GM23338 (cell line): Measurements from ENCODE around the gene HAUS8. TPM values are rescaled to one million over a fixed set of nuclear protein-coding genes. Genes with fewer than 3 reads are reported as not detected.

Source experiments
- ATAC-seq: fragments of 200-7000 bp; cut with Tn5 transposase; 3 replicates; pipeline ENCODE4 v1.9.1; 2020
- DNase-seq: peaks from one replicate; pipeline ENCODE4 v3.0.0-alpha.2; 2015; ENCODE audit warnings: low spot score
- H2AFZ ChIP-seq: fragments of 200-600 bp; sonication (generic); 2 replicates; pipeline ENCODE4 v1.8.0; 2016; ENCODE audit warnings: antibody characterized with exemption, mild to moderate bottlenecking, moderate library complexity
- H3F3A ChIP-seq: fragments of 200-600 bp; sonication (generic); replicated peaks from 2 replicates; pipeline ENCODE4 v1.8.0; 2017; ENCODE audit warnings: antibody characterized with exemption, mixed run types, low read depth
- H3K27ac ChIP-seq: fragments of 200-600 bp; sonication (generic); 2 replicates; pipeline ENCODE4 v1.6.1; 2016; ENCODE audit warnings: low read depth
- H3K27me3 ChIP-seq: fragments of 200-600 bp; sonication (generic); 2 replicates; pipeline ENCODE4 v1.8.0; 2016; ENCODE audit warnings: mild to moderate bottlenecking, mixed run types, moderate library complexity; ENCODE audit not compliant: insufficient read depth
- H3K36me3 ChIP-seq: fragments of 200-600 bp; sonication (generic); 2 replicates; pipeline ENCODE4 v1.8.0; 2016; ENCODE audit warnings: mild to moderate bottlenecking; ENCODE audit not compliant: insufficient read depth
- H3K4me1 ChIP-seq: fragments of 200-600 bp; sonication (generic); 2 replicates; pipeline ENCODE4 v1.8.0; 2016; ENCODE audit warnings: mild to moderate bottlenecking, moderate library complexity; ENCODE audit not compliant: insufficient read depth
- H3K4me2 ChIP-seq: fragments of 200-600 bp; sonication (generic); 2 replicates; pipeline ENCODE4 v1.7.1; 2017; ENCODE audit warnings: mixed run types
- H3K4me3 ChIP-seq: fragments of 200-600 bp; sonication (generic); 2 replicates; pipeline ENCODE4 v1.6.1; 2016; ENCODE audit warnings: mixed run types
- H3K79me2 ChIP-seq: fragments of 200-600 bp; sonication (generic); replicated peaks from 2 replicates; pipeline ENCODE4 v1.8.0; 2017; ENCODE audit warnings: mild to moderate bottlenecking; ENCODE audit not compliant: insufficient read depth
- H3K9me2 ChIP-seq: fragments of 200-600 bp; sonication (generic); 2 replicates; pipeline ENCODE4 v1.8.0; 2017; ENCODE audit not compliant: insufficient read depth
- H4K20me1 ChIP-seq: fragments of 200-600 bp; sonication (generic); replicated peaks from 2 replicates; pipeline ENCODE4 v1.8.0; 2017; ENCODE audit warnings: mild to moderate bottlenecking; ENCODE audit not compliant: insufficient read depth
- H3K27ac Mint-ChIP-seq: 2 replicates; pipeline ENCODE4 v1.8.0; 2020; ENCODE audit warnings: inconsistent platforms, mild to moderate bottlenecking, moderate library complexity, mixed read lengths
- H3K27me3 Mint-ChIP-seq: 3 replicates; pipeline ENCODE4 v1.8.0; 2022; ENCODE audit warnings: low read depth, mild to moderate bottlenecking, moderate library complexity, mixed read lengths, inconsistent platforms; ENCODE audit not compliant: insufficient read depth, poor library complexity
- H3K36me3 Mint-ChIP-seq: 3 replicates; pipeline ENCODE4 v1.8.0; 2021; ENCODE audit warnings: low read depth, mild to moderate bottlenecking, inconsistent platforms, moderate library complexity, mixed read lengths
- H3K4me1 Mint-ChIP-seq: 3 replicates; pipeline ENCODE4 v1.8.0; 2020; ENCODE audit warnings: mild to moderate bottlenecking, inconsistent platforms, mixed read lengths
- H3K4me3 Mint-ChIP-seq: 3 replicates; pipeline ENCODE4 v1.8.0; 2021; ENCODE audit warnings: moderate library complexity, mild to moderate bottlenecking, inconsistent platforms, mixed read lengths
- H3K9me3 Mint-ChIP-seq: 3 replicates; pipeline ENCODE4 v1.8.0; 2020; ENCODE audit warnings: moderate library complexity, mild to moderate bottlenecking, inconsistent platforms, mixed read lengths
- CREB1 ChIP-seq: fragments of 250-450 bp; sonication (Bioruptor Pico); IDR thresholded peaks from 2 replicates; pipeline ENCODE4 v1.5.0; 2020; ENCODE audit warnings: low read depth, mild to moderate bottlenecking, moderate library complexity
- CTCF ChIP-seq, 2 experiments: fragments of 200-600 bp in 1 of 2; sonication (generic) in 1 of 2; conservative IDR thresholded peaks; 2 replicates each; pipeline versions ENCODE4 v1.5.1 to v1.6.1; 2016 to 2017; ENCODE audit warnings: antibody characterized with exemption in 2 of 2, low read depth in 2 of 2, mild to moderate bottlenecking in 2 of 2, moderate library complexity in 1 of 2
- EZH2 ChIP-seq: fragments of 200-600 bp; sonication (generic); IDR thresholded peaks from one replicate; pipeline ENCODE4 v1.8.0; 2017; ENCODE audit warnings: antibody characterized with exemption, mild to moderate bottlenecking, low read depth; ENCODE audit not compliant: unreplicated experiment
- EZH2phosphoT487 ChIP-seq: fragments of 200-600 bp; sonication (generic); IDR thresholded peaks from one replicate; pipeline ENCODE4 v1.8.1; 2018; ENCODE audit warnings: antibody characterized with exemption; ENCODE audit not compliant: unreplicated experiment
- JUNB ChIP-seq: IDR thresholded peaks from one replicate; pipeline ENCODE4 v1.6.1; 2016; ENCODE audit warnings: antibody characterized with exemption; ENCODE audit not compliant: unreplicated experiment
- NANOG ChIP-seq: IDR thresholded peaks from 2 replicates; pipeline ENCODE4 v1.6.1; 2016; ENCODE audit warnings: antibody characterized with exemption, borderline replicate concordance
- POLR2AphosphoS5 ChIP-seq: IDR thresholded peaks from 2 replicates; pipeline ENCODE4 v1.6.1; 2016; ENCODE audit warnings: antibody characterized with exemption, low read depth
- REST ChIP-seq: IDR thresholded peaks from one replicate; pipeline ENCODE4 v1.6.1; 2018; ENCODE audit warnings: antibody characterized with exemption; ENCODE audit not compliant: unreplicated experiment
- STAT1 ChIP-seq: IDR thresholded peaks from one replicate; pipeline ENCODE4 v1.6.1; 2016; ENCODE audit warnings: antibody characterized with exemption; ENCODE audit not compliant: unreplicated experiment
- ZNF114 ChIP-seq: fragments of 250-450 bp; sonication (Bioruptor Pico); IDR thresholded peaks from 2 replicates; pipeline ENCODE4 v1.5.0; 2020; ENCODE audit warnings: mild to moderate bottlenecking, moderate library complexity
- ZNF331 ChIP-seq: fragments of 250-450 bp; sonication (Bioruptor Pico); IDR thresholded peaks from 2 replicates; pipeline ENCODE4 v1.5.0; 2020; ENCODE audit warnings: low read depth, mild to moderate bottlenecking, moderate library complexity
- ZNF462 ChIP-seq: fragments of 250-450 bp; sonication (Bioruptor Pico); IDR thresholded peaks from 2 replicates; pipeline ENCODE4 v1.5.0; 2020; ENCODE audit warnings: mild to moderate bottlenecking, moderate library complexity
- polyA plus RNA-seq: library from polyadenylated mRNA; unstranded; fragments of >200 nt; fragmentation: Nextera tagmentation; extraction: Ambion mirVana; gene quantifications from 2 replicates; pipeline ENCODE4 v1.2.1, GENCODE V29; 2016
- total RNA-seq: library from RNA; depleted of rRNA; stranded (reverse); fragments of >200 nt; shearing (Covaris generic); gene quantifications from 2 replicates; pipeline ENCODE4 v1.2.3, GENCODE V29; 2014
- TF ChIP-seq, protein P1 (sequence below): IDR thresholded peaks from 2 replicates; pipeline ENCODE4 v1.6.1; 2016; ENCODE audit warnings: antibody characterized with exemption

Gene HAUS8
- total and polyA plus RNA-seq, 2 experiments from 2014 or later, result 11.1 to 33.3 TPM

- H3K36me3 ChIP-seq, result 0 out of 2 replicates have a peak, but pooled peaks cover 2% of the 10 kb centered on the region
- H4K20me1 ChIP-seq, result no peaks in the 10 kb centered on the region; the same call in 1 of the 2 replicates
- peaks cover 10% of the 10 kb centered on the region; the same call in 1 of the 2 replicates for H3K27me3 ChIP-seq
- TF ChIP-seq CREB1 (CRISPR knock-in tag) (no peak), CTCF (conservative IDR thresholded peaks at IDR 0.05; ENCODE audit: low read depth in 2 of 2) (no peak), ZNF114 (CRISPR knock-in tag) (no peak), ZNF331 (CRISPR knock-in tag) (no peak), EZH2 (no peak), EZH2phosphoT487 (no peak), JUNB (no peak), REST (no peak), ZNF462 (CRISPR knock-in tag) (no peak), POLR2AphosphoS5 (no peak), STAT1 (no peak), NANOG (no peak)
- TF ChIP-seq, protein P1, sequence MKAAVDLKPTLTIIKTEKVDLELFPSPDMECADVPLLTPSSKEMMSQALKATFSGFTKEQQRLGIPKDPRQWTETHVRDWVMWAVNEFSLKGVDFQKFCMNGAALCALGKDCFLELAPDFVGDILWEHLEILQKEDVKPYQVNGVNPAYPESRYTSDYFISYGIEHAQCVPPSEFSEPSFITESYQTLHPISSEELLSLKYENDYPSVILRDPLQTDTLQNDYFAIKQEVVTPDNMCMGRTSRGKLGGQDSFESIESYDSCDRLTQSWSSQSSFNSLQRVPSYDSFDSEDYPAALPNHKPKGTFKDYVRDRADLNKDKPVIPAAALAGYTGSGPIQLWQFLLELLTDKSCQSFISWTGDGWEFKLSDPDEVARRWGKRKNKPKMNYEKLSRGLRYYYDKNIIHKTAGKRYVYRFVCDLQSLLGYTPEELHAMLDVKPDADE, result no peak
- H3K27ac ChIP-seq, result no peak overlapping the region
- Mint-ChIP-seq H3K27ac (no peak overlapping the region), H3K4me3 (peak overlapping the region; percentile 59), H3K9me3 (peaks cover 23% of the 10 kb centered on the region), H3K36me3 (peaks cover 23% of the 10 kb centered on the region), H3K4me1 (peaks cover 5% of the 10 kb centered on the region; the same call in 2 of the 3 replicates), H3K27me3 (peaks cover 21% of the 10 kb centered on the region)
- no peaks in the 10 kb centered on the region for H3K9me2 ChIP-seq
- H3K4me1 ChIP-seq, result peaks cover 12% of the 10 kb centered on the region
- H3K79me2 ChIP-seq, result peaks cover 10% of the 10 kb centered on the region
- H3K4me3 ChIP-seq, result peak overlapping the region; percentile 93
- H2AFZ ChIP-seq, result peak overlapping the region; percentile 74
- no peaks in the 10 kb centered on the region for H3F3A ChIP-seq
- ATAC-seq, result no peak; the same call in 2 of the 3 replicates
- H3K4me2 ChIP-seq, result peak overlapping the region; percentile 79
- DNase-seq, result peak; percentile 44
Measured at GRCh38 chr19:17027535-17027975, 47.7 kb downstream of the HAUS8 start.
